SU-DHL-6 (cell line): Measurements from ENCODE around the gene M6PR.

Experiments
- H2AFZ ChIP-seq: fragments of 200-600 bp; sonication (generic); 2 replicates; pipeline ENCODE4 v1.6.1; 2014; ENCODE audit warnings: low read depth, mild to moderate bottlenecking, moderate library complexity, mixed read lengths, antibody characterized with exemption, low read length; ENCODE audit not compliant: severe bottlenecking
- H3F3A ChIP-seq: fragments of 200-600 bp; shearing (Covaris generic); 2 replicates; pipeline ENCODE4 v1.6.0; 2016; ENCODE audit warnings: antibody characterized with exemption, mild to moderate bottlenecking; ENCODE audit not compliant: insufficient read depth
- H3K27ac ChIP-seq: fragments of 200-600 bp; sonication (generic); 2 replicates; pipeline ENCODE4 v1.5.1; 2016; ENCODE audit warnings: low read depth, mild to moderate bottlenecking, low read length, moderate library complexity, mixed read lengths
- H3K27me3 ChIP-seq: fragments of 200-600 bp; sonication (generic), shearing (Covaris generic); 2 replicates; pipeline ENCODE4 v1.6.0; 2014; ENCODE audit warnings: mild to moderate bottlenecking, low read length
- H3K36me3 ChIP-seq: fragments of 200-600 bp; sonication (generic); 2 replicates; pipeline ENCODE4 v1.6.1; 2014; ENCODE audit warnings: mild to moderate bottlenecking, low read length, mixed read lengths
- H3K4me2 ChIP-seq: fragments of 300-600, 200-600 bp; shearing (Covaris generic), sonication (generic); 2 replicates; pipeline ENCODE4 v1.6.0; 2014; ENCODE audit warnings: low read length, low read depth, mild to moderate bottlenecking; ENCODE audit not compliant: poor library complexity, severe bottlenecking
- H3K4me3 ChIP-seq: fragments of 200-600 bp; sonication (generic); 2 replicates; pipeline ENCODE4 v1.5.1; 2014; ENCODE audit warnings: antibody characterized with exemption, low read length, mild to moderate bottlenecking, mixed read lengths; ENCODE audit not compliant: insufficient read depth, poor library complexity, severe bottlenecking
- H3K79me2 ChIP-seq: fragments of 200-600 bp; sonication (generic); 2 replicates; pipeline ENCODE4 v1.6.1; 2014; ENCODE audit warnings: mild to moderate bottlenecking, low read length, moderate library complexity; ENCODE audit not compliant: insufficient read depth
- H3K9ac ChIP-seq: fragments of 200-600 bp; sonication (generic); 2 replicates; pipeline ENCODE4 v1.7.0; 2014; ENCODE audit warnings: mild to moderate bottlenecking, low read length
- H3K9me2 ChIP-seq: fragments of 200-600 bp; sonication (generic); replicated peaks from 2 replicates; pipeline ENCODE4 v1.6.1; 2014; ENCODE audit warnings: low read length; ENCODE audit not compliant: insufficient read depth
- H3K9me3 ChIP-seq: fragments of 200-600 bp; sonication (generic); 2 replicates; pipeline ENCODE4 v1.6.1; 2014; ENCODE audit warnings: low read length, mixed read lengths; ENCODE audit not compliant: insufficient read depth
- H4K20me1 ChIP-seq: fragments of 200-600 bp; sonication (generic); 2 replicates; pipeline ENCODE4 v1.6.1; 2014; ENCODE audit warnings: low read depth, mild to moderate bottlenecking, antibody characterized with exemption, low read length, moderate library complexity, mixed read lengths
- EZH2phosphoT487 ChIP-seq: fragments of 200-600 bp; sonication (generic), shearing (Covaris generic); conservative IDR thresholded peaks from 2 replicates; pipeline ENCODE4 v1.6.1; 2018; ENCODE audit warnings: mild to moderate bottlenecking, antibody characterized with exemption, low read length, moderate library complexity, mixed read lengths
- TF ChIP-seq, protein P1 (sequence below): fragments of 200-600 bp; sonication (generic); IDR thresholded peaks from one replicate; pipeline ENCODE4 v1.5.1; 2017; ENCODE audit warnings: antibody characterized with exemption, mild to moderate bottlenecking, low read length, moderate library complexity; ENCODE audit not compliant: insufficient read depth, poor library complexity, severe bottlenecking

Gene M6PR

DNA sequence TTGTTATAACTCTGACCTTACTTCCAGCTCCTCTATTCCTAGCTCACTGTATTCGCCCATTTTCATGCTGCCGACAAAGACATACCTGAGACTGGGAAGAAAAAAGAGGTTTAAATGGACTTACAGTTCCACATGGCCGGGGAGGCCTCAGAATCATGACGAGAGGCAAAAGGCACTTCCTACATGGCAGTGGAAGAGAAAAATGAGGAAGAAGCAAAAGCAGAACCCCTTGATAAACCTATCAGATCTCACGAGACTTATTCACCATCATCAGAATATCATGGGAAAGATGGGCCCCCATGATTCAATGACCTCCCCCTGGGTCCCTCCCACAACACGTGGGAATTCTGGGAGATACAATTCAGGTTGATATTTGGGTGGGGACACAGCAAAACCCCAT, 49.6 kb downstream of the M6PR start:
- H3K9ac ChIP-seq, result no peak overlapping the region
- no peak overlapping the region for H3K4me2 ChIP-seq
- H3K9me3 ChIP-seq, result no peaks in the 10 kb centered on the region
- TF ChIP-seq EZH2phosphoT487, result no peak
- no peak overlapping the region for H3K4me3 ChIP-seq
- no peaks in the 10 kb centered on the region for H4K20me1 ChIP-seq
- no peak overlapping the region for H2AFZ ChIP-seq
- H3F3A ChIP-seq, result no peaks in the 10 kb centered on the region
- no peak overlapping the region for H3K27ac ChIP-seq
- H3K36me3 ChIP-seq, result no peaks in the 10 kb centered on the region
- no peaks in the 10 kb centered on the region for H3K79me2 ChIP-seq
- no peaks in the 10 kb centered on the region for H3K27me3 ChIP-seq
- no peaks in the 10 kb centered on the region for H3K9me2 ChIP-seq

DNA sequence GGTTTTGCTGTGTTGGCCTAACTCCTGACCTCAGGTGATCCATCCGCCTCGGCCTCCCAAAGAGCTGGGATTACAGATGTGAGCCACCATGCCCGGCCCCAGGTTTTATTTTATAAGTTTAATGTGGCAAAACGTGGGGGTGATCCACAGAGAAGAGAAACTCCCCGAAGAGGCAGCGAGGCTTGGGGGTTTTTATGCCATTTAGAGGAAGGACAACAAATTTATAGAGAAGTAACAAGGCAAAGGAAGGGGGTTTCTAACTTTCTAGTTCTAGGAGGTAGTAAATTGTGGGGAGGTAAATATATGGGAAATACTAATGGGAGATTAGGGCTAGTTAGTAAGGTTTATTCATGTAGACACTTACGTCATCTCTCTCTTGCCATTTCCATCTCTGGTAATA, 52.4 kb downstream of the M6PR start:
- no peaks in the 10 kb centered on the region for H3K9me3 ChIP-seq
- no peak overlapping the region for H3K4me2 ChIP-seq
- H3K4me3 ChIP-seq, result no peak overlapping the region
- no peaks in the 10 kb centered on the region for H3K36me3 ChIP-seq
- no peaks in the 10 kb centered on the region for H3K9me2 ChIP-seq
- no peak overlapping the region for H2AFZ ChIP-seq
- H3K79me2 ChIP-seq, result no peaks in the 10 kb centered on the region
- H4K20me1 ChIP-seq, result no peaks in the 10 kb centered on the region
- no peak overlapping the region for H3K9ac ChIP-seq
- no peaks in the 10 kb centered on the region for H3K27me3 ChIP-seq
- TF ChIP-seq, protein P1, sequence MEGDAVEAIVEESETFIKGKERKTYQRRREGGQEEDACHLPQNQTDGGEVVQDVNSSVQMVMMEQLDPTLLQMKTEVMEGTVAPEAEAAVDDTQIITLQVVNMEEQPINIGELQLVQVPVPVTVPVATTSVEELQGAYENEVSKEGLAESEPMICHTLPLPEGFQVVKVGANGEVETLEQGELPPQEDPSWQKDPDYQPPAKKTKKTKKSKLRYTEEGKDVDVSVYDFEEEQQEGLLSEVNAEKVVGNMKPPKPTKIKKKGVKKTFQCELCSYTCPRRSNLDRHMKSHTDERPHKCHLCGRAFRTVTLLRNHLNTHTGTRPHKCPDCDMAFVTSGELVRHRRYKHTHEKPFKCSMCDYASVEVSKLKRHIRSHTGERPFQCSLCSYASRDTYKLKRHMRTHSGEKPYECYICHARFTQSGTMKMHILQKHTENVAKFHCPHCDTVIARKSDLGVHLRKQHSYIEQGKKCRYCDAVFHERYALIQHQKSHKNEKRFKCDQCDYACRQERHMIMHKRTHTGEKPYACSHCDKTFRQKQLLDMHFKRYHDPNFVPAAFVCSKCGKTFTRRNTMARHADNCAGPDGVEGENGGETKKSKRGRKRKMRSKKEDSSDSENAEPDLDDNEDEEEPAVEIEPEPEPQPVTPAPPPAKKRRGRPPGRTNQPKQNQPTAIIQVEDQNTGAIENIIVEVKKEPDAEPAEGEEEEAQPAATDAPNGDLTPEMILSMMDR, result no peak
- TF ChIP-seq EZH2phosphoT487, result no peak
- no peaks in the 10 kb centered on the region for H3F3A ChIP-seq
- H3K27ac ChIP-seq, result no peak overlapping the region

DNA sequence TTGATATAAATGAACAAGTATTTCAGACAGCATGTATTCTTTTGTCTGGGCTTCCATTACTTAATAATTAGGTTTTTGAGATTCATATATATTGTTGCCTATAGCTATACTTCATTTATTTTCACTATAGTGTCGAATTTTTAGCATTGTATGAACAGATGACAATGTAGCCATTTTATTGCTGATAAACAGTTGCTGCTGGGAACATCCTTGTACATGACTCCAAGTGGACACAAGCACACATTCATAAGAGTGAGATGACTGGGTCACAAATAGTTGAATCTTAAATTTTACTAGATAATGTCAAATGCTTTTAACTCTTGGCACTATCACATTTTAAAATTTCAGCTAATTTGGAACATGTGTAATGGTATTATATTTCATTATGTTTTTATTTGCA, 54.5 kb downstream of the M6PR start:
- no peaks in the 10 kb centered on the region for H3K27me3 ChIP-seq
- no peaks in the 10 kb centered on the region for H3K36me3 ChIP-seq
- H3K9ac ChIP-seq, result no peak overlapping the region
- no peaks in the 10 kb centered on the region for H4K20me1 ChIP-seq
- no peaks in the 10 kb centered on the region for H3K79me2 ChIP-seq
- no peak for TF ChIP-seq EZH2phosphoT487
- TF ChIP-seq, protein P1, result no peak
- no peaks in the 10 kb centered on the region for H3K9me2 ChIP-seq
- no peaks in the 10 kb centered on the region for H3F3A ChIP-seq
- H3K27ac ChIP-seq, result no peak overlapping the region
- no peak overlapping the region for H3K4me2 ChIP-seq
- H3K4me3 ChIP-seq, result no peak overlapping the region
- no peaks in the 10 kb centered on the region for H3K9me3 ChIP-seq
- no peak overlapping the region for H2AFZ ChIP-seq

DNA sequence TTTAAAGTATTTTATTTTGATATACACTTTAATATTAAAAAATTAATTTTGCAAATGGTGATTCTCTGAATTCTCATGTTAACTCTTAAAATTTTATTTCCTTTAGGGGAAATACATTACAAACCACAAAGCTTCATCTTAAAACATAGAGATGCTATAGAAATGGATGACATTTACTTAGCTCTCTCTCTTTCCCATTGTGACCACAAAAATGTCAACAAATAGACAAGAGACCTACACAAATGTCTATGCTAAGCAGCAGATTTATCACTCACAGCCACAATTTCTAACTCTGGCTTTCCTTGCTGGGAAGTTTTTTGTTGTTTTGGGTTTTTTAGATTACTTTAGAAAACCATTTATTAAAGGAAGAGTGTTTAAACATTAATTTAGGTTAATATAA, 55.1 kb downstream of the M6PR start:
- no peak for TF ChIP-seq EZH2phosphoT487
- TF ChIP-seq, protein P1, result no peak
- H3K4me3 ChIP-seq, result no peak overlapping the region
- H3F3A ChIP-seq, result no peaks in the 10 kb centered on the region
- no peaks in the 10 kb centered on the region for H3K9me2 ChIP-seq
- no peak overlapping the region for H3K27ac ChIP-seq
- no peaks in the 10 kb centered on the region for H3K79me2 ChIP-seq
- H3K4me2 ChIP-seq, result no peak overlapping the region
- H3K9me3 ChIP-seq, result no peaks in the 10 kb centered on the region
- H3K27me3 ChIP-seq, result no peaks in the 10 kb centered on the region
- no peak overlapping the region for H3K9ac ChIP-seq
- no peak overlapping the region for H2AFZ ChIP-seq
- H4K20me1 ChIP-seq, result no peaks in the 10 kb centered on the region
- no peaks in the 10 kb centered on the region for H3K36me3 ChIP-seq
